Tibial nerve (tissue), 4 donors: Measurements from ENCODE around the gene ZNF331.

Source experiments
- CTCF ChIP-seq, 5 experiments: fragments of 200-600 bp in 3 of 5; fragments of 450-650 bp in 2 of 5; sonication (generic) in 3 of 5; IDR thresholded peaks; one replicate each; pipeline ENCODE4 v1.5.1; 2016 to 2019; ENCODE audit warnings: antibody characterized with exemption in 5 of 5, mild to moderate bottlenecking in 3 of 5, moderate library complexity in 2 of 5
- EP300 ChIP-seq, 2 donors: sonication (generic); formaldehyde crosslinking; IDR thresholded peaks; one replicate each; pipeline ENCODE4 v1.6.1; 2017; ENCODE audit warnings: antibody characterized with exemption in 2 of 2, mild to moderate bottlenecking in 1 of 2
- POLR2A ChIP-seq, 2 donors: fragments of 450-650 bp; IDR thresholded peaks; one replicate each; pipeline ENCODE4 v1.6.1; 2017; ENCODE audit warnings: antibody characterized with exemption in 2 of 2, mild to moderate bottlenecking in 2 of 2, moderate library complexity in 2 of 2

- no peak for TF ChIP-seq CTCF (IDR thresholded peaks at IDR 0.05)
- TF ChIP-seq POLR2A (IDR thresholded peaks at IDR 0.05) = no peak
- TF ChIP-seq EP300 (IDR thresholded peaks at IDR 0.05) = no peak
These were observed 26.6 kb upstream of the ZNF331 start for GRCh38 chr19:53511357-53511756.
